NCI-H1092 (cell line): Measurements from ENCODE around the gene ERICH6B.
A peak's percentile ranks its signal among the peaks of the same experiment; 100 is the strongest.

Experiments used
- DNase-seq: peaks from one replicate; lab custom pipeline; 2025; lab: John Stamatoyannopoulos, UW

ERICH6B gene

GRCh38 chr13:45601680-45602079 lies 13.9 kb downstream of the ERICH6B start:
- no peak for DNase-seq

DNA sequence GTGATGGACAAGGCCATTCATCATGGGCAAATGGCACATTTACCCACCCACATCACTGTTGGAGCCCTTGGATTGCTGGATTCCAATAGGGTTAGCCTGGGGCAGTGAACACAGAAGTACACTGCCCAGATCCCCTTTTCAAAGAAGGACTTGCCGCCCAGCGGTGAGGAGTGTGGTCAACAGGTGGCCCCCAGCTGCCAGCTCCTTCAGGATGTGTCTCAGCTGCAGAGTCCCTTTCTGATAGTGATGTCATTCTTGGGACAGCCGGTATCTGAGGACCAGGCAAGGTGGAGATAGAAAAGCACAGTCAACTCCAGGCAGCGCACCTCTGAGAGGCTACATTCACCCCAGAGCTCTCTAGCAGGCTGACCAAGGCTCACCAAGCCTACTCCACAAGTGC lies 16.9 kb downstream of the ERICH6B start:
- DNase-seq: no peak

DNA sequence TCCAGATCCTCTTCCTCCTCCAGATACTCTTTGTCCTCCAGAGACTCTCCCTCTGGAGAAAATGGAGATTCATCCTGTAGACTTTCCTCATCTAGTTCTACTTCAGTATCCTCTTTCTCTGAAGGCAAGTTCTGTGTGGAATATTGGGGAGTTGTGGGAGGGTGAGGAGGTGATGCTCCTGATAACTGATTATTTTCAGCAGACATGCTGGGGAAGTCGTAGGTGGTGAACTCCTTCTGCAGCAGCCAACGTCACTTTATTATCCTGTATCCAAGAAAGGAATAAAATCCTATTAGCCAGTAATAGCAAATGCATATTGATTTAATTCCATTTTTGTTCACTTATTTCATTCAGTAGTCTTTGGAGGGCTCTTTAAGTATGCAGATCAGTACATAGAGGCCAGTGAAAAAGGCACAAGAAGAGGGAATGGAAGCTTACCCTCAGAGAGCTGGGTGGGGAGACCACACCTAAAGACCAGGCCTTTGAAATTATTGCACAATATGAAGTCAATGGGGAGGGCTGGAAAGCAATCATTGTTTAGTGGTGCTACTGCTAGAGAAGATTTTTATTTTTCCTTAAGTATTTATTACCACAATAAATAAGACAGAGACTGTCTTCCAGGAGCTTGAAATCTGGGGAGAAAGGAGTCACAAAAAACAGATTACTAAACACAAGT lies 18.6 kb downstream of the ERICH6B start:
- DNase-seq: no peak

GRCh38 chr13:45595965-45596364 lies 19.6 kb downstream of the ERICH6B start:
- DNase-seq: no peak

GRCh38 chr13:45594764-45595163 lies 20.8 kb downstream of the ERICH6B start:
- DNase-seq: no peak

DNA sequence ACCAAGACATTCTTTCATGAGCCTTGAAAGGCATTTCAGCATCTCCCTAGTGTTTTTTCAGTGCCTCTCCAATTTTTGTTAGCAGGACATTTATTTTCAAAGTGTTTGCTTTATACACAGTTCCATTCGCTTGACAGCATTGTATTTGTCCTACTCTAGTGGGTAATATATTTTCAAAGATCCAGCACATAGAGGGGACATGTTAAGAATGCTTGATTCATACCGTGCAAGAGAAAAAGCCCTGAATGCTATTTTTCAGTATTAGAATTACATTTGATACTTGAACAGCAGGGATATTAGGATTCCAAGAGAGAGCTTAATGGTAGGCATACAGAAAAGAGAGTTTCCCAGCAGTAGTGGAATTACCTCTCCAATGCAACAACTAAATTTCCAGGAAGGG lies 21.3 kb downstream of the ERICH6B start:
- DNase-seq: no peak

DNA sequence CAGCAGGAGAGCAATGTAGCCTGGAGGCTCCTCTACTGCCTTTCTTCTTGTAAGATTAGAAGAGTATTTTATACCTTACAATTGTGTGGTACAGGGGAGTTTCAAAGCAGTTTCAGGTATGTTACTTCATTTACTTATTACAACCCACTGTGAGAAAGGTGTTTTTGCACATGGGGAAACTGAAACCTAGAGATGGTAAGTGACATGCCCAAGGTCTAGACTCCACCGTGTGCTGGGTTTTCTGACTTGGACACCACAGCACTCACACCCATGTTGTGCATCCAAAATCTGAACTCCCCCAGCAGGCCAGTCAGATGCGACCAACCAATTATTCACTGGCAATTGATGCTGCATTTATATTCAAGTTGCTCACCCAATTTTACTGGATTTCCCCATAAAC lies 22.8 kb downstream of the ERICH6B start:
- no peak for DNase-seq

GRCh38 chr13:45590066-45590465 lies 25.5 kb downstream of the ERICH6B start:
- DNase-seq: no peak

- DNase-seq: no peak
Observed at GRCh38 chr13:45587897-45588296, 27.6 kb downstream of the ERICH6B start.

- DNase-seq: no peak
Observed at GRCh38 chr13:45584816-45585215, 30.7 kb downstream of the ERICH6B start.

DNA sequence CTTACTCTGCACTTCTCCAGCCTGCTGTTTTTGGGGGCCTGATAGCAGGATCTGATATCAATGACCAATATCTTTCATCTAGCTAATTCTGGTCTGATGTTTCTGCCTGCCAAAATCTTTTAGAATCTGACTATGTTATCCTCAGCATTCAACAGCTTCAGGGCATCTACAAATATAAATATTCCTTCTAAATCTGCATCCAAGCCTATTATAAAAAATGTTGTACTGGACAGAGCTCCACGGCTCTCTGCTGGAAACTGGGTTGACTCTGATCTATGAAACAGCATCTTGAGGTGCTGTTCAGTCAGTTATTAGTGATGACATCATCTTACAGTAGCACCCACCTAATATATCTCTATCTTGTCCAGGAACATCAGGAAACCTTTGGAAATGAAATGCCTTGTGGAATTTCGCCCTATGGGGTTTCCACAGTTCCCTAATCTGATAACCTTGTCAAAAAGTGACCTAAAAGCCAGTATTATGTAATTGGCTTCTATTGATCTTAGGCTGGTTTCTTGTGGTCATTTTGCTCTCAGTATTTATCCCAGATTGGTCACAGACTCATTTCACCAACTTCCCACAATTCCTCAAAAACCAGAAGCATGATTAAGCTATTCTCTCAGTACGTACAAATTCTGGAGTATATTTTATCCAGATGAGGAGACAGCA lies 33.0 kb downstream of the ERICH6B start:
- DNase-seq: no peak

- no peak for DNase-seq
Observed at GRCh38 chr13:45576466-45576865, 39.1 kb downstream of the ERICH6B start.

DNA sequence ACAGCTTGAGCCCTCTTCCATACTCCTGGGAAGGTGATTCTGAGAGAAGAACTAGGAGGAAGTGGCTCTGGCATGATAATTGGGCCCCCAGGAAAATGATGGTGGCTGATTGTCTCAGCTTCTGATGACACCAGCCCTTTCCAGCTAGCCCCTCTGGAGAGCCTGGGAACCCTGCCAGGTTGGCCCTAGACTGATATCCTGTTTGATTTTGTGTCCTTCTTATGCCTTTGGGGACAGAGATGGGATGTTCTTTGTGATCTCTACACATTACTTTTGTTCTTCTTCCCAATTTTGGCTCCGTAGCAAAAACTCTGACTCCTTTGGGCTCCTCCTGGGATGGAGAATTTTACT lies 39.7 kb downstream of the ERICH6B start:
- DNase-seq: peak; percentile 8

DNA sequence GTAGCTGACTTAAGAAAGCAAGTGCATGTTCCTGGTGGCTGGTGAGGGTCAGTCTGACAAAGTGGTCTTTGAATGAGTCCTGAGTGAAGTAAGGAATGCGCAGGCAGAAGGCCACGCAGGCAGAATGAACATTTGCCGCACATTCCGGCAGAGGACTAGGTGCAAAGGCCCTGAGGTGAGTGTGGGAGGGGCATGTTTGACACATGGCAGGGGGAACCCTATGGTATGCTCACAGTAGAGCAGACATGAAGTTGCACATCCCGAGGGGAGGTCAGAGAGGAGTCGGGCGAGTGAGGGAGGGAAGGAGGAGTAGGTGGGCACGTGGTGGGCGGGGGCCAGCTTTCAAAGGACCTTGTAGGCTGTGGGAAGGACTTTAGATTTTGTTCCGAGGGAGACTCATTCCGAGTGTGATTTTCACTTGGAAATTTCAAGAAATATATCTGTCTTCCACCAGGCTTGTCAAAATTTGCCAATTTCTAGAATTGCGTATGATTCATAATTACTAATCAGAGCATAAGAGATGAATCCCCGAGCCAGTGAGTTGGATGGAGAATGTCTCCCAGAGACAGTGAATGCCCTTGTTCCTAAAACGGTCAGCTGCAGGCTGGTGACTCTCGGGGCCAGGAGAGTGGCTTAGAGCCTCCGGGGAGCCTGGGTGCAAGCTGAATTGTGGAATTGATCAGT lies 40.3 kb downstream of the ERICH6B start:
- no peak for DNase-seq

DNA sequence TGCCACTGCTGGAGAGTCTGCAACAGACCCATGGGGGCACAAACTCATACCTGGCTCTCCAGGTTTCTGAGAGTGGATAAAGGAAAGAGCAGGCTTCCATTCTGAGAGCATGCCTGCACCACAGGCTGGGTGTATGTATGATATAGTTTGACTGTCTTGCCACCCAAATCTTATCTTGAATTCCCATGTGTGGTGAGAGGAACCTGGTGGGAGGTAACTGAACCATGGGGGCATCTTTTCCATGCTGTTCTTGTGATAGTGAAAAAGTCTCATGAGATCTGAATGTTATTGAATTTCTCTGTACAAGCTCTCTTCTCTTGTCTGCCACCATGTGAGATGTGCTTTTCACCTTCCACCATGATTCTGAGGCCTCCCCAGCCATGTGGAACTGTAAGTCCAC lies 50.2 kb downstream of the ERICH6B start:
- no peak for DNase-seq

- DNase-seq: no peak
Observed at GRCh38 chr13:45564133-45564776, 51.3 kb downstream of the ERICH6B start.

GRCh38 chr13:45554604-45555109 lies 60.9 kb downstream of the ERICH6B start:
- no peak for DNase-seq

DNA sequence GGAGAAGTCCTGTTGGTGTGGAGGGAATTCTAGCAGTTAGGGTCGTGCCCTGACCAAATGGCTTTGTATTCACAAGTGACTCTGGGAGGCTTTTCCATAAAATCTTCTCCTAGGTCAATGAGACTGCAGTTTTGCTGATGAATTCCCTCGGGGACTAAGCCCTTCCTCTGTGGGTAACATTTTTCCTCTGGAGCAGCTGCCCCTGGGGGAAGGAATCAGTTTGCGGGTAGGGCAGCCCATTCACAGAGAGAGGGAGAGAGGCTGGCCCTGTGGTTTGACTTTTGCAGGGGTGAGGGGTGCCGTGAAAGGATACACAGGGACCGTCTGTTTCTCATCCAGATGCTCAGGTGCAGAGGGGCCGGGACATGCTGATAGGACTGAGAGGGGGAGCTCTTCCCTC lies 67.3 kb downstream of the ERICH6B start:
- no peak for DNase-seq

GRCh38 chr13:45546410-45546765 lies 69.2 kb downstream of the ERICH6B start:
- no peak for DNase-seq

DNA sequence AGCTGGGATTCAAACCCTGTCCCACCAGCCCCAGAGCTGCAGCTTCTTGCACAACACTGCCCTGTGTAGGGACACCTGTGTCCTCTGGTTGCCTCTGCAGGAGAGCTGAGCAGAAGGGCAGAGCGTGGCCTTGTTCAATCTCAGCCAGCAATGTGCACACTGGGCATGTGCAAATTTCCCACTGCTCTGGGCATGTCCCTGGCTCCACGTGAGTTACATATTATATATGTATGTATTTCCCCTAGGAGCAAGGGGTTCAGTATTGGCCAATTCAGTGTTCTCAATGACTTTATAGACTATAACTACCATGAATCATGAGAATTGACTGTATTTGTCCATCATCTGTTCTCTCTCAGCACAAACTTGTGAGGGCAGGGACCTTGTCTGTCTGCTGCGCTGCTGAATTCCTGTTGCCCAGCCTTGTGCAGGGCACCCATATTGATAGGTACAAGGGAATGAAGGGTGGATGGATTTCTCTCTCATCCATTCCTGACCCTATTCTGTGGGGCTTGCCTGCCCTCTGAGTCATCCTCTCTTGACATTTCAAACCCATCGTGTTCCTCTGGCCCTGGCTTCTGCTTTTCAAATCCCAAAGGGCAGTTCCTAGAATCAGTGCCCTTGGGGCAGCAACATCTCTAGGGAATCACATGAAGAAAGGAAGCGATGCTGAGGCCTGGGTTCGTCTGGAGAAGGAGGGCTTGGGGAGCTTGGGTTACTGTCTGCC lies 69.7 kb downstream of the ERICH6B start:
- no peak for DNase-seq

- DNase-seq: no peak
Observed at GRCh38 chr13:45544520-45544919, 71.0 kb downstream of the ERICH6B start.

DNA sequence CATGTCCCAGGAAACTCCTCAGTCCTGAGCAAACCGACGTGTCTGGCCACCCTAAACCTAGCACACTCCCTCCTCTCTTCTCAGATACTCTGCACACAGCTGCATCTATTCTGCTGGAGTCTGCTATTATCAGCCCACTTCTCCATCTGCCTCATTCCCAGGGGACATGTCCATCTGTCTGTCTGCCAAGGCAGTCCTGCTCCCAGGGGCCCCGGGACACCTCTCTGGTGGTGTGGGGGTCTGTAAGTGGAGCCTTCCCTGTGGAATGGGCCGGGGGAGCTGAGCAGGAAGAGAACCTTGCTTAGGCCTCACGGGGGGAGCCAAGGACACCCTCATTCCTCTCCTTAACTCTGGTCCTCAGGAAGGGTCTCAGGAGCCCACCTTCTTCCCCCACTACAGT lies 72.7 kb downstream of the ERICH6B start:
- DNase-seq: no peak
